Keratinocyte (primary cell): ENCODE measurements around the gene DMBX1. TPM values are rescaled to one million over a fixed set of nuclear protein-coding genes. Genes with fewer than 3 reads are reported as not detected.

ENCODE experiments used
- DNase-seq: peaks from one replicate; pipeline ENCODE4 v3.0.0-alpha.2; 2011; ENCODE audit warnings: low read depth, missing footprints, low spot score
- FAIRE-seq: peaks from 2 replicates; lab custom pipeline; 2011; peaks lifted over from hg19 to GRCh38; lab: Jason Lieb, UNC
- H2AFZ ChIP-seq: 2 replicates; pipeline ENCODE4 v1.6.0; 2012; ENCODE audit warnings: low read length, control low read depth, inconsistent platforms; ENCODE audit not compliant: control insufficient read depth
- H3K27ac ChIP-seq: 2 replicates; pipeline ENCODE4 v1.5.1; 2011; ENCODE audit warnings: low read length; ENCODE audit not compliant: control insufficient read depth, insufficient read depth
- H3K27me3 ChIP-seq: 3 replicates; pipeline ENCODE4 v1.6.0; 2011; ENCODE audit warnings: low read length; ENCODE audit not compliant: control insufficient read depth, insufficient read depth; ENCODE audit errors: extremely low read depth
- H3K36me3 ChIP-seq, 2 experiments: 2 replicates in 1 of 2; 3 replicates in 1 of 2; pipeline ENCODE4 v1.5.1; 2011; ENCODE audit warnings: low read length in 2 of 2, mild to moderate bottlenecking in 1 of 2; ENCODE audit not compliant: control insufficient read depth in 2 of 2, insufficient read depth in 2 of 2; ENCODE audit errors: extremely low read depth in 1 of 2
- H3K4me1 ChIP-seq: 3 replicates; pipeline ENCODE4 v1.5.1; 2011; ENCODE audit warnings: low read length; ENCODE audit not compliant: control insufficient read depth, insufficient read depth; ENCODE audit errors: extremely low read depth
- H3K4me2 ChIP-seq: 3 replicates; pipeline ENCODE4 v1.6.0; 2011; ENCODE audit warnings: low read depth, low read length; ENCODE audit not compliant: control insufficient read depth, insufficient read depth; ENCODE audit errors: extremely low read depth
- H3K4me3 ChIP-seq, 3 experiments: fragments of 200-600 bp in 1 of 3; sonication (generic) in 1 of 3; 2 replicates in 2 of 3; 3 replicates in 1 of 3; pipeline ENCODE4 v1.5.1; 2011 to 2016; ENCODE audit warnings: low read length in 3 of 3, mild to moderate bottlenecking in 3 of 3, control low read depth in 2 of 3, inconsistent platforms in 1 of 3, low read depth in 1 of 3, mixed read lengths in 1 of 3, mixed run types in 1 of 3, moderate library complexity in 1 of 3; ENCODE audit not compliant: control insufficient read depth in 2 of 3, insufficient read depth in 2 of 3; ENCODE audit errors: extremely low read depth in 1 of 3
- H3K79me2 ChIP-seq: 2 replicates; pipeline ENCODE4 v1.6.0; 2012; ENCODE audit warnings: low read length; ENCODE audit not compliant: control insufficient read depth, insufficient read depth
- H3K9ac ChIP-seq: 3 replicates; pipeline ENCODE4 v1.6.0; 2011; ENCODE audit warnings: low read length; ENCODE audit not compliant: control insufficient read depth, insufficient read depth; ENCODE audit errors: extremely low read depth
- H3K9me1 ChIP-seq: 3 replicates; pipeline ENCODE4 v1.6.0; 2011; ENCODE audit warnings: low read length; ENCODE audit not compliant: control insufficient read depth, insufficient read depth; ENCODE audit errors: extremely low read depth
- H3K9me3 ChIP-seq: 2 replicates; pipeline ENCODE4 v1.5.1; 2012; ENCODE audit warnings: low read depth, low read length; ENCODE audit not compliant: control insufficient read depth
- H4K20me1 ChIP-seq: 3 replicates; pipeline ENCODE4 v1.6.0; 2011; ENCODE audit warnings: low read length; ENCODE audit not compliant: control insufficient read depth, insufficient read depth; ENCODE audit errors: extremely low read depth
- EZH2 ChIP-seq: IDR thresholded peaks from one replicate; pipeline ENCODE4 v1.6.1; 2012; ENCODE audit warnings: inconsistent platforms, mild to moderate bottlenecking, low read length, moderate library complexity
- dilution Hi-C: fragments of 300-500 bp; cut with MboI; formaldehyde crosslinking; loops from one replicate; pipeline ENCODE4 v1.7.0; 2020; ENCODE audit warnings: low sequenced_read_pairs; ENCODE audit not compliant: extremely low pct_ligation_motif_present
- polyA plus RNA-seq, 5 experiments: library from polyadenylated mRNA; depleted of rRNA in 3 of 5; stranded (reverse) in 3 of 5; stranded (forward) in 1 of 5; unstranded in 1 of 5; fragments of >200 nt; gene quantifications; 1 replicate in 1 of 5; 2 replicates in 3 of 5; 3 replicates in 1 of 5; pipeline versions ENCODE4 v1.2.1 to v1.2.3, GENCODE V29; 2011 to 2012; ENCODE audit warnings: missing spikeins in 2 of 5, low read depth in 1 of 5, low replicate concordance in 1 of 5
- TF ChIP-seq, protein P1 (sequence below), 3 experiments: IDR thresholded peaks in 1 of 3; conservative IDR thresholded peaks in 1 of 3; optimal IDR thresholded peaks in 1 of 3; 2 replicates in 2 of 3; 3 replicates in 1 of 3; pipeline versions ENCODE3 to v1.5.1; 2011; ENCODE audit warnings: low read length in 3 of 3, mild to moderate bottlenecking in 3 of 3, moderate library complexity in 2 of 3, control low read depth in 1 of 3, inconsistent platforms in 1 of 3; ENCODE audit not compliant: insufficient read depth in 2 of 3; ENCODE audit errors: extremely low read depth in 1 of 3

Gene DMBX1
- polyA plus RNA-seq, 1 donor (not counting 4 experiments of a cell fraction or from before 2014, with no cell fraction given) = not detected

DNA sequence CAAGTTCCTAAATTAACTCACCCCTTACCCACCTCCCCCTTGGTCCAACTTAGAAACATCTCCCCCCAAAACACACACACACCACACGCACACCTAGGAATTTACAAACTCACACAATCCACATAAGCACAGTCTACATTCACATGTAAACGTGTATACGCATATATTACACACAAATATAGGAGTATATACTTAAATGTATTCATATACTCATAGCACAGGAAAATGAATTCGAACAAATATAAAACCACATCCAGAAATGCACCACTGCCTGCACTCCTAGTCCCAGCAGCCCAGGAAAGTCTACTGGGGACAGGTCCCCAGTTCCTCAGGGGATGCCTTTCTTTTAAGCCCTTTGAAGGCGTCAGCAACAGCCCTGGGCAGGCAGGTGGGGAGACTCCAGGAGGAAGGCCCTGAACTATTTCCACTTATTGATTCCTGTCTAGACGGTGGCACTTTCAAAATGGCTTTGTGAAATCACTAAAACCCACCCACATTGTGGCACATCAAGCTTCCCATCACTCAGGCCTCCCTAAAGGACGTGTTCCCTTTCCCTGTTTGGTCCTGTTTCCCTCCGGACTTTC, 3.1 kb upstream of the DMBX1 start:
- Histone ChIP-seq H3K27ac (no peak overlapping the region), H3K4me2 (no peak overlapping the region), H3K79me2 (no peaks in the 10 kb centered on the region), H2AFZ (no peak overlapping the region), H3K9ac (no peak overlapping the region), H4K20me1 (peaks cover 9% of the 10 kb centered on the region), H3K4me3 (no peak overlapping the region), H3K9me3 (no peaks in the 10 kb centered on the region), H3K36me3 (no peaks in the 10 kb centered on the region), H3K4me1 (peaks cover 8% of the 10 kb centered on the region), H3K9me1 (no peaks in the 10 kb centered on the region), H3K27me3 (peaks cover 64% of the 10 kb centered on the region)
- TF ChIP-seq, protein P1, sequence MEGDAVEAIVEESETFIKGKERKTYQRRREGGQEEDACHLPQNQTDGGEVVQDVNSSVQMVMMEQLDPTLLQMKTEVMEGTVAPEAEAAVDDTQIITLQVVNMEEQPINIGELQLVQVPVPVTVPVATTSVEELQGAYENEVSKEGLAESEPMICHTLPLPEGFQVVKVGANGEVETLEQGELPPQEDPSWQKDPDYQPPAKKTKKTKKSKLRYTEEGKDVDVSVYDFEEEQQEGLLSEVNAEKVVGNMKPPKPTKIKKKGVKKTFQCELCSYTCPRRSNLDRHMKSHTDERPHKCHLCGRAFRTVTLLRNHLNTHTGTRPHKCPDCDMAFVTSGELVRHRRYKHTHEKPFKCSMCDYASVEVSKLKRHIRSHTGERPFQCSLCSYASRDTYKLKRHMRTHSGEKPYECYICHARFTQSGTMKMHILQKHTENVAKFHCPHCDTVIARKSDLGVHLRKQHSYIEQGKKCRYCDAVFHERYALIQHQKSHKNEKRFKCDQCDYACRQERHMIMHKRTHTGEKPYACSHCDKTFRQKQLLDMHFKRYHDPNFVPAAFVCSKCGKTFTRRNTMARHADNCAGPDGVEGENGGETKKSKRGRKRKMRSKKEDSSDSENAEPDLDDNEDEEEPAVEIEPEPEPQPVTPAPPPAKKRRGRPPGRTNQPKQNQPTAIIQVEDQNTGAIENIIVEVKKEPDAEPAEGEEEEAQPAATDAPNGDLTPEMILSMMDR (optimal IDR thresholded peaks at IDR 0.05 in 1 of 3, IDR thresholded peaks at IDR 0.05 in 1 of 3, conservative IDR thresholded peaks at IDR 0.05 in 1 of 3; ENCODE audit: extremely low read depth in 1 of 3, insufficient read depth in 2 of 3, low read length in 3 of 3) = no peak
- TF ChIP-seq EZH2 = peak; percentile 29
- dilution Hi-C loops = no loop called here
- FAIRE-seq = no peak
- no peak for DNase-seq

GRCh38 chr1:46487818-46488218, 1.8 kb upstream of the DMBX1 start:
- FAIRE-seq (no peak), DNase-seq (no peak)
- no peak overlapping the region for H3K9ac ChIP-seq
- H3K79me2 ChIP-seq = no peaks in the 10 kb centered on the region
- H3K27me3 ChIP-seq = peaks cover 76% of the 10 kb centered on the region
- peaks cover 8% of the 10 kb centered on the region for H3K4me1 ChIP-seq
- no peaks in the 10 kb centered on the region for H3K36me3 ChIP-seq
- dilution Hi-C loops = no loop called here
- TF ChIP-seq EZH2 = no peak
- TF ChIP-seq, protein P1 (optimal IDR thresholded peaks at IDR 0.05 in 1 of 3, IDR thresholded peaks at IDR 0.05 in 1 of 3, conservative IDR thresholded peaks at IDR 0.05 in 1 of 3; ENCODE audit: extremely low read depth in 1 of 3, insufficient read depth in 2 of 3, low read length in 3 of 3) = peak in 2 of 3 experiments; percentile 9 to 50
- peaks cover 10% of the 10 kb centered on the region for H4K20me1 ChIP-seq
- H3K9me1 ChIP-seq = no peaks in the 10 kb centered on the region
- no peaks in the 10 kb centered on the region for H3K9me3 ChIP-seq
- H2AFZ ChIP-seq = no peak overlapping the region
- H3K27ac ChIP-seq = no peak overlapping the region
- H3K4me2 ChIP-seq = no peak overlapping the region
- H3K4me3 ChIP-seq = no peak overlapping the region
